ENCODE results near the gene SMIM1. TPM values are rescaled to one million over a fixed set of nuclear protein-coding genes. Genes with fewer than 3 reads are reported as not detected.

Gene SMIM1
- total and polyA plus RNA-seq, 9 of the 15 experiments (the other 6 are each of a cell fraction or from before 2014, with no cell fraction given): 2.3 to 125 (median 24.3) TPM

DNA sequence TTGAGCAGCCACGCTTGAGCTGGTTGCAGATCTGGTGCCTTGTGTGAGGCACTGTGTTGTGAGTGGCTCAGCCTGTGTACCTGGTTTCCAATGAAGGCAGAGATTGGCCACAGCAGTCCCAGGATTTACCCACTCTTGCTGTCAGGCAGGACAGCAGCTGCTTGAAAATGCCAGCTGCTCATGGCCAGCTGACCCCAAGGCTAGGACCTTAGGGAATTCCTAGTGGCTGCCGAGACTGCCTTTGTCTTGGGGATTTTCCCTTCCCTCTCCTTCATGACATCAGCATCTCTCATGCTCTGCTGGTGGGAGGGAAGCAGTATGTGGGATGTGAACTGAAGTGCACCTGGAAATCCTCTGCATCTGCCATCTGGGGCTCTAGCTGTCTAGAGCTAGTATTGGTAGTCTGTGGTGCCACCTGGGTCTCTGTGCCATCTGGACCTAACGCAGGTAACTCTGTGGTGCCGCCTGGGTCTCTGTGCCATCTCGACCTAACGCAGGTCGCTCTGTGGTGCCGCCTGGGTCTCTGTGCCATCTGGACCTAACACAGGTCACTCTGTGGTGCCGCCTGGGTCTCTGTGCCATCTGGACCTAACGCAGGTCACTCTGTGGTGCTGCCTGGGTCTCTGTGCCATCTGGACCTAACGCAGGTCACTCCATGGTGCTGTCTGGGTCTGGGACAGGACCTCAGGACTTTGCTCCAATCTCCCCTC lies 27.6 kb downstream of the SMIM1 start:
- peak overlapping the region in 1 of 2 experiments; percentile 2; a peak in 1 of 4 replicates for H3K9ac ChIP-seq (ENCODE audit: insufficient read depth in 1 of 2, low read depth in 2 of 2, low read length in 2 of 2)
- intact Hi-C loops (cut with micrococcal nuclease): no loop called here
- no peak overlapping the region for H3K4me3 ChIP-seq
- no peaks in the 10 kb centered on the region for H4K20me1 ChIP-seq (replicated peaks; ENCODE audit: control insufficient read depth, insufficient read depth, low read length)
- 43% methylated on average over 11 of the region's 11 CpGs for WGBS (ENCODE audit: insufficient coverage, low coverage, missing lambda C conversion rate)
- TF ChIP-seq, protein P1, sequence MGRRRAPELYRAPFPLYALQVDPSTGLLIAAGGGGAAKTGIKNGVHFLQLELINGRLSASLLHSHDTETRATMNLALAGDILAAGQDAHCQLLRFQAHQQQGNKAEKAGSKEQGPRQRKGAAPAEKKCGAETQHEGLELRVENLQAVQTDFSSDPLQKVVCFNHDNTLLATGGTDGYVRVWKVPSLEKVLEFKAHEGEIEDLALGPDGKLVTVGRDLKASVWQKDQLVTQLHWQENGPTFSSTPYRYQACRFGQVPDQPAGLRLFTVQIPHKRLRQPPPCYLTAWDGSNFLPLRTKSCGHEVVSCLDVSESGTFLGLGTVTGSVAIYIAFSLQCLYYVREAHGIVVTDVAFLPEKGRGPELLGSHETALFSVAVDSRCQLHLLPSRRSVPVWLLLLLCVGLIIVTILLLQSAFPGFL (CRISPR knock-in tag; IDR thresholded peaks at IDR 0.05): no peak
- no peak for TF ChIP-seq ZNF717 (CRISPR knock-in tag; IDR thresholded peaks at IDR 0.05)
- TF ChIP-seq, protein P2, sequence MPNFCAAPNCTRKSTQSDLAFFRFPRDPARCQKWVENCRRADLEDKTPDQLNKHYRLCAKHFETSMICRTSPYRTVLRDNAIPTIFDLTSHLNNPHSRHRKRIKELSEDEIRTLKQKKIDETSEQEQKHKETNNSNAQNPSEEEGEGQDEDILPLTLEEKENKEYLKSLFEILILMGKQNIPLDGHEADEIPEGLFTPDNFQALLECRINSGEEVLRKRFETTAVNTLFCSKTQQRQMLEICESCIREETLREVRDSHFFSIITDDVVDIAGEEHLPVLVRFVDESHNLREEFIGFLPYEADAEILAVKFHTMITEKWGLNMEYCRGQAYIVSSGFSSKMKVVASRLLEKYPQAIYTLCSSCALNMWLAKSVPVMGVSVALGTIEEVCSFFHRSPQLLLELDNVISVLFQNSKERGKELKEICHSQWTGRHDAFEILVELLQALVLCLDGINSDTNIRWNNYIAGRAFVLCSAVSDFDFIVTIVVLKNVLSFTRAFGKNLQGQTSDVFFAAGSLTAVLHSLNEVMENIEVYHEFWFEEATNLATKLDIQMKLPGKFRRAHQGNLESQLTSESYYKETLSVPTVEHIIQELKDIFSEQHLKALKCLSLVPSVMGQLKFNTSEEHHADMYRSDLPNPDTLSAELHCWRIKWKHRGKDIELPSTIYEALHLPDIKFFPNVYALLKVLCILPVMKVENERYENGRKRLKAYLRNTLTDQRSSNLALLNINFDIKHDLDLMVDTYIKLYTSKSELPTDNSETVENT (CRISPR knock-in tag; IDR thresholded peaks at IDR 0.05): no peak
- TF ChIP-seq NFE2 (IDR thresholded peaks at IDR 0.05; ENCODE audit: low read depth): no peak
- TF ChIP-seq ZNF41 (CRISPR knock-in tag; conservative IDR thresholded peaks at IDR 0.05): no peak
- TF ChIP-seq, protein P3, sequence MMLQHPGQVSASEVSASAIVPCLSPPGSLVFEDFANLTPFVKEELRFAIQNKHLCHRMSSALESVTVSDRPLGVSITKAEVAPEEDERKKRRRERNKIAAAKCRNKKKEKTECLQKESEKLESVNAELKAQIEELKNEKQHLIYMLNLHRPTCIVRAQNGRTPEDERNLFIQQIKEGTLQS (IDR thresholded peaks at IDR 0.05): no peak
- TF ChIP-seq, protein P3 (CRISPR knock-in tag; conservative IDR thresholded peaks at IDR 0.05): no peak
- TF ChIP-seq, protein P4, sequence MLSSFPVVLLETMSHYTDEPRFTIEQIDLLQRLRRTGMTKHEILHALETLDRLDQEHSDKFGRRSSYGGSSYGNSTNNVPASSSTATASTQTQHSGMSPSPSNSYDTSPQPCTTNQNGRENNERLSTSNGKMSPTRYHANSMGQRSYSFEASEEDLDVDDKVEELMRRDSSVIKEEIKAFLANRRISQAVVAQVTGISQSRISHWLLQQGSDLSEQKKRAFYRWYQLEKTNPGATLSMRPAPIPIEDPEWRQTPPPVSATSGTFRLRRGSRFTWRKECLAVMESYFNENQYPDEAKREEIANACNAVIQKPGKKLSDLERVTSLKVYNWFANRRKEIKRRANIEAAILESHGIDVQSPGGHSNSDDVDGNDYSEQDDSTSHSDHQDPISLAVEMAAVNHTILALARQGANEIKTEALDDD (IDR thresholded peaks at IDR 0.05): no peak
- no peak for TF ChIP-seq NFE2L1 (tag; IDR thresholded peaks at IDR 0.05; ENCODE audit: borderline replicate concordance, low read depth)
- no peak for TF ChIP-seq L3MBTL2 (IDR thresholded peaks at IDR 0.05)
- BruUV-seq (replicated peaks): no TSS peak
- ATAC-seq (no peak), FAIRE-seq (no peak), DNase-seq (ENCODE audit: extremely low read depth in 1 of 4, low spot score in 3 of 4) (no peak)
- H3K79me2 ChIP-seq (ENCODE audit: control insufficient read depth, insufficient read depth, low read length): peaks cover 15% of the 10 kb centered on the region
- no peaks in the 10 kb centered on the region for H3K27me3 ChIP-seq (ENCODE audit: control insufficient read depth in 2 of 2, insufficient read depth in 2 of 2, low read length in 2 of 2)
- ChIA-PET CTCF (ENCODE audit: low intra/inter-chr PET ratio) (no interaction called here), POLR2A (interaction anchor here (0.8 to 0.9 kb wide), 2 partner anchors 26 to 56 kb away, joined by 3 read pairs; no protein-coding TSS in a partner anchor)
- peaks cover 21 to 23% of the 10 kb centered on the region in 2 experiments for H3K4me1 ChIP-seq (replicated peaks in 1 of 2; ENCODE audit: control insufficient read depth in 2 of 2, insufficient read depth in 2 of 2, low read length in 2 of 2)
- H3K9me3 ChIP-seq (replicated peaks; ENCODE audit: control insufficient read depth, insufficient read depth, low read depth, low read length): no peaks in the 10 kb centered on the region
- no peaks in the 10 kb centered on the region for H3K9me1 ChIP-seq (ENCODE audit: control insufficient read depth, insufficient read depth, low read length)
- H3K27ac ChIP-seq (ENCODE audit: extremely low read depth, low read depth, low read length): no peak overlapping the region
- in situ Hi-C loops (cut with MboI): no loop called here
- no peaks in the 10 kb centered on the region for H3K36me3 ChIP-seq (ENCODE audit: control insufficient read depth, insufficient read depth, low read length)
- no peak overlapping the region for H3K4me2 ChIP-seq (ENCODE audit: insufficient read depth, low read length)
- 0 out of 2 replicates have a peak overlapping the region, but pooled peaks have one; percentile 18 for H2AFZ ChIP-seq (ENCODE audit: low read depth, low read length)
